Stimulated activated CD4-positive, alpha-beta T cell treated with anti-CD3 and anti-CD28 coated beads, Interleukin-1b, Interleukin-23, amount 100 ng/mL, for 24 hours (primary cell): ENCODE results near the gene ANKRD10.
"Not testable (repeated sequence)": the region's sequence is repeated elsewhere in the genome, so short reads cannot be mapped to it uniquely, and the experiment has no call there.

Source experiments
- DNase-seq, 4 experiments: peaks; one replicate each; pipeline ENCODE4 v3.0.0-alpha.2; 2020; ENCODE audit warnings: low read depth in 4 of 4, low spot score in 1 of 4

ANKRD10 gene

DNA sequence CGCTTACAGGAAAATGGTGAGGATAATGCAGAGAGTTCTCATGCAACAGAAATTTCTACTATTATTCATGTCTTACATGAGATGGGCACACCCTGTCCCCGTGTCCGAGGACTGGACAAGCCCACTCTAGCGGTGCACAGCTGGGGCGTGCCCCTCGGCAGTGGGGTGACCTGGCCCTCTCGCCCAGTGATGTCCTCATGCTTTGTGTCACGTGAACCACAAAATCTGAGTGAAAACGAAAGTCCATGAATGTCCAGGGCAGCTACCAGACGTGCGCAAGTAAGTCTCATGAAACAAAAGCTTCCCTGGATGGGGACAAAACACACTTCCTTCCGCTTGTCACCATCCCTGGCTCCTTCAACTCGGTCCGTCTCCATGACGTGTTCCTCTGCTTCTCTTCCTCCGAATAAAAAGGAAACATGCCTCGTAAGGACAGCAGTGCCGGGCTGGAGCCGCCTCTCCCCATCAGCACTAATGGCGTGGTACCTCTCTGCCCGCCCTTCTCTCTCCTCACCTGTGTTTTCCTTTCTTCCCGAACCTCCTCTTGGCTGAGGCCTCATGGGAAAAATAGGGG lies 45.6 kb downstream of the ANKRD10 start:
- no peak for DNase-seq

DNA sequence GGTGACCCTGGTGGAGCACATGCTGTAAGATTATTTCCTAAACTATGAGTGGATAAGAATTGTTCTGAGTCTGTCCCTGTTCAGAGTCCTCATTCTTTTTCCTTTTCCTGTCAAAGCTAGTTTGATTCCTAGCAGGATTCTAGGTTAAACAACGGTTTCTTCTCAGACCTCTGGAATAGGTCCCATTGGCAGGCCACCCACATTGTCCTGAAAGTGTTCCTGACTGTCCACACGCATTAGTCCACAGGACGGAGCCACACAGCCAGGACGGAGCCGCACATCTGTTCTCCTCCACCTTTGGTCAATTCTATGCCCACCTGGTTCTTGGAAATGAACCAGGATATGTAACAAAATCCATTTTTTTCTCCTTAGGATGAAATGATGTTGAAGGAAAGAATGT lies 46.1 kb downstream of the ANKRD10 start:
- no peak for DNase-seq

DNA sequence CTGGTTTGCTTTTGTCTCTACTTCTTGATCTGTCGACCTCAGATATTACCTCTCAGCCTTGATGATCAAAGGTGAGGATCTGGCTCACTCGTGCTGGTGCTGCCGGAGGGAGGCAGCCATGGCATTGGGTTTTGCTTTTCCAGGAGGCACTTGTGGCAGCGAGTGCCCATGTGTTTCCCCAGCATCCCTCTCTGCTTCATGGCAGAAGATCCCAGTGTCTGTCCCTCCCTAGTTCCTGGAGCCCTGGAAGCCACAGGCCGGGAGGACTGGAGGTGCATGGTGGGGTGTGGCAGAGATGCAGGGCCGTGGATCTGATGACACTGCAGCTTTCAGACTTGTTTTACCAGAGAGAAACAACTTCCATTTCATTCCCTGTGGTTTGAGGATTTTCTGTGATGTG lies 47.5 kb downstream of the ANKRD10 start:
- DNase-seq = no peak

DNA sequence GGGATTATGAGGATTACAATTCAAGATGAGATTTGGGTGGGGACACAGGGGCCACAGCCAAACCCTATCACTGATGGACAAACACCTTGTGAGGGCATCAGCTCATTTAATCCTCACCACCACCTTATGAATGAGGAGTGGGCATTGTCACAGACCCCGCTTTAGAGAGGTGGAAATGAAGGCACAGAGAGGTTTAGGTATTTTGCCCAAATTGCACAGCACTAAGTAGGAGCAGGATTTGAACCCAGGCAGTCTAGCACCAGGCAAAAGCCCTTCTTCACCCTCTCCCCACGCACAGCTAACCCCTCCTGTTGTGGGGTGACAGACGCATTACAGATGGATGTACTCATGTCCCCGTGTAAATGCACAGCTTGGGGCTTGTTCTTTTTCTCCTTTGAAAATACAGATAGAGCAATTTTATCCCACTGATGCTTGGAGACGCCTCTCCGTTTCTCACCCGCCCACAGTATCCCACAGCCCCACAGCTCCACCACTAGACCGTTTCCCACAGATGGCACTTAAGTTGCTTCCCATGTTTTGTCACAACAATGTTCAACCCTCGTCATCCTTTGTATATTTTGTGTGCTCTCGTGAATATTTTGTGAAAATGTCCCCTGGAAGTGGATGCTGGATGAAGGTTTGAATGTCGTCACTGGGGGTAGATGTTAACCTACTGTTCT lies 48.2 kb downstream of the ANKRD10 start:
- DNase-seq = no peak

DNA sequence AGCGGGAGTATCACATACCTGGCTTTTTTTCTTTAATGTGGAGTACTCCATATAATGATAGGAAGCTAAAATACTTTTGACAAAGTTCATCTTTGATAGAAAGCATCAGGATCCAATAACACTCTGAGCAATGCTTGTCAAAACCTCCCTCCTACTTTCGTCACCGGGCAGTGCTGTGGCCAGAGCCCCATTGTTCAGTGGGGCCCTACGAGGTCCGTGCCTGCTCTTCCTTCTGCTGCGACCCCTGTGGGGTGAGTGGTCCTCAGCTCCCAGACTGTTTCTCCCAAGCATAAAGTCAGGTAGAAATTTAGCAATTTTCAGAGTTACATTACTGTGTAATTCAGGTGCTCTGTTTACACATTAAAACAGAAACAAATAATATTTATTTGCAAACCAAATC lies 51.2 kb downstream of the ANKRD10 start:
- no peak for DNase-seq

DNA sequence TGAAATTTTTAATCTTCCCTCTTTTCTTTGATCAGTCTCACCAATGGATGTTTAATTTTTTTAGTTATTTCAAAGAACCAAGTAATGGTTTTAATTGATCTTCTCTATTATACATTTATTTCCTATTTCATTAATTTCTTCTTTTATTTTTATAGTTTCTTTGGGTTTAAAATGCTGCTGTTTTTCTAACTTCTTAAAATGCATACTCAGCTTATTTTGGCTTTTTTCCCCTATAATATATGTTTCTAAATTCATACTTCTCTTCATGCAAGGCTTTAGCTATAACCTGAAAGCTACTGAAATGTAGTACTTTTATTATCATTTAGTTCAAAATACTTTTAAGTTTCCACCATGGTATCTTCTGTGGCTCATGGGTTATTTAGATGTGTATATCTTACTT lies 53.9 kb downstream of the ANKRD10 start:
- no peak for DNase-seq

DNA sequence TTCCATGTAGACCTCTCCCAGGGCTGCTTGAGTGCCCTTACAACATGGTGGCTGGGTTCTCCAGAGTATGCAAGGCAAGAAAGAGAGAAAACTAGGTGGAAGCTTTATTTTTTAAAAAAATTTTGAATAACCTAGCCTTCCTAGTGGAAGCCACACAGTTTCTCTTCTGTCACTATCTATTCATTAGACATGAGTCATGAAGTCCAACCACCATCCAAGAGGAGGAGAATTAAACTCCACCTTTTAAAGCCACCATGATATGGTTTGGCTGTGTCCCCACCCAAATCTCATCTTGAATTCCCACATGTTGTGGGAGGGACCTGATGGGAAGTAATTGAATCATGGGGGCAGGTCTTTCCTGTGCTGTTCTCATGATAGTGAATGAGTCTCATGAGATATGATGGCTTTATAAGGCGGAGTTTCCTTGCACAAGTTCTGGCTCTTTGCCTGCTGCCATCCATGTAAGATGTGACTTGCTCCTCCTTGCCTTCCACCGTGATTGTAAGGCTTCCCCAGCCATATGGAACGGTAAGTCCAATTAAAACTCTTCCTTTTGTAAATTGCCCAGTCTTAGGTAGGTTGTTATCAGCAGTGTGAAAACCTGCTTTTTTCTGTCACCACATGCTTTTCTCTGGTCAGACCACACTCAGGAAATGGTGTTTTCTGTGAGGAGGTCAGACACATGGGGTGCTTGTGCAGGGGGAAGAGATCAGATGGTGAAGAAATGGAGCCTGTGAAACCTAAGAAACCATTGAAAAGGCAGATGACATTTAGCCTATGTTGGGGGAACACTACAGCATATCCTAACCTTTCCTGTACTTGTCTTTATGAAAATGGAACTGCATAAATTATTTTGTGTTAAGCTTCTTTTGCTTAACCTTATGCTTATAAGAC lies 57.7 kb downstream of the ANKRD10 start:
- no peak for DNase-seq

DNA sequence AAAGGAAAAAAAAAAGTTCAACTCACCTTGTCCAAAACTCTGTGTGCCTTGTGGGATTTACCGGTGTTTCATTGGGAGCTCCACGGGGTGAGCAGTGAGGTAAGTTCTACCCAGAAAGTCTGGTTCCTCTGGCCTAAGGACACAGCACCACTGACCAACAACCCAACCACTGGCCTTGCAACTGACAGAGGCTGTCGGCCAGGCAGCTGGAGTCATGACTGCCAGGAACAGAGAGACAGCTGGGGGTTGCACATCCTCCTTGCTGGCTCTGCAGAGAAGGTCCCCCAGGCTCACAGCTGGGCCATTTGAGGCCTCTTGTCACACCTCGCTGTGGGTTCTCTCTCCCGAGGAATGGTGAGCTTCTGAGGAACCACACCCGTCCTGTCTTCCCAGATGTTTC lies 59.5 kb downstream of the ANKRD10 start:
- no peak for DNase-seq

DNA sequence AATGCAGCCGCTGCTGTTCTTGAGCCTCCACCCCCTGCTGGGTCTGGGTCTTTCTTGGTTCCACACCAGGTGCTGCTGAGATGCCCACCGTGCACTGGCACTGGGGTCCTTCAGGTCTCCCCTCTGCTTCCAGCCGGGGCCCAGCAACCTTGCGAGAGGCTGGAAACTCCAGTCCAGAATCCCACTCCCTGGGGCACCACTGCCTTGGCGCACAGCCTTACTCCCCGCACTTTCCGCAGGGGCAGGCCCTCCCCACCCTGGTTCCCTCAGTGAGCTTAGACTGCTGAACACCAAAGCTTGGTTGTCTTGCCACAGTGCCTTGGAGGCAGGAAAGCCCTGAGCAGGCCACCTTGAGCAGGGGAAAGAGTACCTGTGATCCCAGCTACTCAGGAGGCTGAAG lies 60.0 kb downstream of the ANKRD10 start:
- DNase-seq = no peak

DNA sequence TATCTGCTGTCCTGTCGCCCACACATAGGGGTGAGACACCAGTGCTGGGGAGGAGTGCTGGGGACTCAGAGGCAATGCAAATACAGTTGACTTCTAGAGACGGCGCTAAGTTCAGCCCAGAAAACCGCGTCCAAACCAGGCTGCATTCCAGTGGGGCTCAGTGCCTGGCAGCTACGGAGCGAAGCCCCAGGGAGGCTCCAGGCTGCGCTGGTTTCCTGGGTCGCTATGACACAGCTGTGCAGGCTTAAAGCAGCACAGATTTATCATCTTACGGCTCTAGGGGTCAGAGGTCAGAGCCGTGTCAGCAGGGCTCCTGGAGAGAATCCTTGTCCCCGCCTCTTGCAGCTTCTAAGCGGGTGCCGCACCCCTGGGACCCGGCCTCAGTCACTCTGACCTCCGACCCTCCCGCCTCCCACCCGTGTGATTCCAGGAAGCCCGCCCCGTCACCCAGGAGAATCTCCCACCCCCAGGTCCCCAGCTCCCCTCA lies 61.6 kb downstream of the ANKRD10 start:
- no peak for DNase-seq

DNA sequence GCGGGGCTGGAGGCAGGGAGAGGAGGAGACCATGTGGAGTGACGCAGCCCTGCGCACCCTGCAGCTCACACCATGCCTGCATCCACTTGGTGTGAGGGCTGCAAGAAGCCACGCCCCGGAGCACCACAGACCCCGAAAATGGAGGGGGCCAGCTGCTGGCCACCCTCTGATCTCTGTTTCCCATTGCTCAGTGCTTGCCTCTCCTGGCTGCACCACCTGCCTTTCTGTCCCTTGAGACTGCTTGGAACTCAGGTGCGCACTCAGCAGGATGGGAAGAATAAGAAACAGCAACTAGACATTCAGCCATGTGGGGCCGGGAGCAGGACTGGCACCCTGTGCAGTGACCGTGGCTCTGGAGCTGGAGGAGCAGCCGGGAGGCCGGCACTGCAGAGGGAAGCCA lies 64.0 kb downstream of the ANKRD10 start:
- DNase-seq = no peak

DNA sequence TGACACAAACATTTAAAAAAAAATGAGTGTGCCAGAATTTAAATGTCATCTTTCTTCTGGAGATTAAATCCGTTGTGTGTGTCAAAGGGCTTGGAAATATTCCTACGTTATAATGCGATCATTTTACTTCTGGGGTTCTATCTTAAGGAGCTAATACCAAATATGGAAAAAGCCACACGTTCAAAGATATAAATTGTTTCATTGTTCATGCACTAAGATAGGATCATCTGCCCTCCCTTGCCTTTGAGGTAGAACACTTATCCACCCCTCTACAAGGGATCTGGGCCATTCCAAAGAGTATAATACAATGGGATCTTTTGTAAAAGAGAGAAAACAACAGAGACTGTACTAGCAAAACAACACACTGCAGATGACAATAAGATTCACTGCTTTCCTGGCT lies 64.9 kb downstream of the ANKRD10 start:
- DNase-seq = no peak

DNA sequence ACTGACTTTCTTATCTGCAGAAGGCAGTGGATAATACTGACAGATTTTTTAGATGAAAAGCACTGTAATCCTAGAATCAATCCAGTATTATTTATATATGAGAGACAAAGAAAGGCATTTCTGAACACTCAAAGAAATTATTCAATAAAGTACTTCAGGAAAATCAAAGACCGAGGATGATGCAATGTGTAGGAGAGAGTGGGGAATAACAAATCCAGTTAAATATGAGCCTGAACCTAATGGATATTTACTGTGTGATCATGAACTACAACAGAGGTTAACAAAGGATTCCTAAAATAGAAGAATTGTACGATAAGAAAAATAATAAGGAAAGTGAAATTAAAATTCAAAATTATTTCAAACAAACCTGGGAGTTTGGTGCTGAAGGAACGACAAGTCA lies 69.3 kb downstream of the ANKRD10 start:
- no peak for DNase-seq

DNA sequence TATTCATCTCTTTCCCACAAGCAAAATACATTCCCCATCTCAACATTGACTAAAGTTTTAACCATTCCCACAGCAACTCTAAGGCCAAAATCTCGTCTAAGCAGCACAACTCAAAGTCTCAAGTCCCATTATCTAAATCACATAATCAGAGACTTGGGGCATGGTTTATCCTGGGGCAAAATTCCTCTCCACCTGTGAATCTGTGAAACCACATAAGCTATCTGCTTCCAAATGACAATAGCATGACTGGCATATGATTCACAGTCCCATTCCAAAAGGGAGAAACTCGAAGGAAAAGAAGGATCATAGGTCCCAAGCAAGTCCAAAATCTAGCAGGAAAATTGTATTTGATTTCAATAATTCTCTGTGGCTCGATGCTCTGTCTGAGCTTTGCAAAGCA lies 73.0 kb downstream of the ANKRD10 start:
- no peak for DNase-seq

DNA sequence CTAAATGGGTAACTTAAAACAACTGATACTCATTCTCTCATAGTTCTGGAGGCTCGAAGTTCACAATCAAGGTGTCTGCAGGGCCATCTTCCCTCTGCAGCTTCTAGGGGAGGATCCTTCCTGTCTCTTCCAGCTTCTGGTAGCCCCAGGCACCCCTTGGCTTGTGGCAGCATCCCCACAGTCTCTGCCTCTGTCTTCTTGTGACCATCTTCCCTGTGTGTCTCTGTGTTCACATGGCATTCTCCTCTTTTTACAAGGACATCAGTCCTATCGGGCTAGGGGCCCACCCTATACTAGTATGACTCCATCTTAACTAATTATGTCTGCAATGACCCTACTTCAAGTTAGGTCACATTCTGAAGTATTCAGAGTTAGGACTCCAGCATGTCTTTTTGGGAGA lies 73.5 kb downstream of the ANKRD10 start:
- DNase-seq = no peak

DNA sequence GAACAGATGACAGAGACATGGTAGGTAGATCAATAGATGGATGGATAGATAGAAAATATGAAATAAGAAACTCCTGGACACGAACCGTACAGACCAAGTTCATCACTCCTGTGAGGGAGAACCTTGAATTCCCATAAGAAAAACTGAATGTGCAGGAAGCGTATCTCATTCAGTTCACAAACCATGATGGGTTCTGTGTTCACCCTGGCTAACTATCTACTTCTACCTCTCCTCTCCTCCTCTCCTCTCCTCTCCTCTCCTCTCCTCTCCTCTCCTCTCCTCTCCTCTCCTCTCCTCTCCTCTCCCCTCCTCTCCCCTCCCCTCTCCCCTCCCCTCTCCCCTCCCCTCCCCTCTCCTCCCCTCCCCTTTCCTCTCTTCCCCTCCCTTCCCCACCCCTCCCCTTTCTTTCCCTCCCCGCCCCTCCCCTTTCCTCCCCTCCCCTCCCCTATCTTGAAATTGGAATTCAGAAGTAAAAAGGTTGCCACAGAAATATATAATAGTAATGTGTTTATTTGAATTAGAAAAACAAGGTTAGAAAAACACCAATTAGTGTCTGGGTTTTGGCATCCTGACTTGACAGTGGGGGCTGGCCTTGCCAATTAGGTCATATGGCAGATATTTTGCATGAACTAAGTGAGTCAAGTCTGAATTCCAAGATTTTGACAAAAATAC lies 75.9 kb downstream of the ANKRD10 start:
- no peak for DNase-seq

DNA sequence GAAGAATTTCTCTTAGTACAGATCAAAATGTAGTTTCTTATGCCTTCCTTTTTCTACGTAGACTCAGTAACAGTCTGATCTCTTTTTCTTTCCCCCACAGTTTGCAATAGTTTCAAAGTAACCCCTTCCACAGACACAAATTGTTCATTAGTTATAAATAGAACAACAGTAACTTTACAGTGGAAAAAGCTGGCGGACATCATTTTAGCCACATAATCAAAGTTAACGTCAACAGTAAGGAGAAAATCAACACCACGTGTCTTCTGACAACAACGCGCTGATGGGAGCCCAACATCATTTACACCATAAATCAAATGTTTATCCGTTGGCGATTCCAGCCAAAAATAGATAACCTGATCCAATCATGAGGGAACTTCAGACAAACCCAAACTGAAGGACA lies 76.8 kb downstream of the ANKRD10 start:
- DNase-seq = no peak

DNA sequence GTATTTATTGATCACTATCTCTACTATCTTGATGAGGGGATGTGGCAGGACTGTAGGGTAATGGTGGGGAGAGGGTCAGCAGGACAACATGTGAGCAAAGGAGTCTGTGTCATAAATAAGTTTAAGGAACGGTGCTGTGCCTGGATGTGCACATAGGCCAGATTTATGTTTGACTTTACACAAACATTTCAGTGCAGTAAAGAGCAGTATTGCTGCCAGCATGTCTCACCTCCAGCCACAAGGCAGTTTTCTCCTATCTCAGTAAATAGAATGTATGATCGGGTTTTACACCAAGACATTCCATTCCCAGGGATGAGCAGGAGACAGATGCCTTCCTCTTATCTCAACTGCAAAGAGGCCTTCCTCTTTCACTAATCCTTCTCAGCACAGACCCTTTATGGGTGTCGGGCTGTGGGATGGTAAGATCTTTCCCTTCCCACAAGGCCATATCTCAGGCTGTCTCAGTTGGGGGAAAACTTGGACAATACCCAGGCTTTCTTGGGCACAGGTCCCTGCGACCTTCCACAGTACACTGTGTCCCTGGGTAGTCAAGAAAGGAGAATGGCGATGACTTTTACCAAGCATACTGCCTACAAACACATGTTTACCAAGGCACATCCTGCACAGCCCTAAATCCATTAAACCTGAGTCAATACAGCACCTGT lies 77.3 kb downstream of the ANKRD10 start:
- not testable (repeated sequence) for DNase-seq

DNA sequence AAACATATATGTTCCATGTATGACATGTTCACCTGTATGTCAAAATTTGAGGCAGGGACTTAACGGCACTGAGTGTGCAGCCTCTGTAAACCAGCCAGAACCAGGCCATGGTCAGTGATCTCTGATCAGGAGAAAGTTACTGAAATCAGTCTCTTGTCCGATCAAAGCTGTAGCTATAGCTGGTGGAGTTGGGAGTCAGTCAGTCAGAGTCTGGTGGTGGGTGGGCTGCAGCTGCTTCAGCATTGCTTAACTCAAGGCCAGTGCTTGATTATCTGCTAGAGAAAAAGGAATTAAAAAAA lies 78.3 kb downstream of the ANKRD10 start:
- no peak for DNase-seq

DNA sequence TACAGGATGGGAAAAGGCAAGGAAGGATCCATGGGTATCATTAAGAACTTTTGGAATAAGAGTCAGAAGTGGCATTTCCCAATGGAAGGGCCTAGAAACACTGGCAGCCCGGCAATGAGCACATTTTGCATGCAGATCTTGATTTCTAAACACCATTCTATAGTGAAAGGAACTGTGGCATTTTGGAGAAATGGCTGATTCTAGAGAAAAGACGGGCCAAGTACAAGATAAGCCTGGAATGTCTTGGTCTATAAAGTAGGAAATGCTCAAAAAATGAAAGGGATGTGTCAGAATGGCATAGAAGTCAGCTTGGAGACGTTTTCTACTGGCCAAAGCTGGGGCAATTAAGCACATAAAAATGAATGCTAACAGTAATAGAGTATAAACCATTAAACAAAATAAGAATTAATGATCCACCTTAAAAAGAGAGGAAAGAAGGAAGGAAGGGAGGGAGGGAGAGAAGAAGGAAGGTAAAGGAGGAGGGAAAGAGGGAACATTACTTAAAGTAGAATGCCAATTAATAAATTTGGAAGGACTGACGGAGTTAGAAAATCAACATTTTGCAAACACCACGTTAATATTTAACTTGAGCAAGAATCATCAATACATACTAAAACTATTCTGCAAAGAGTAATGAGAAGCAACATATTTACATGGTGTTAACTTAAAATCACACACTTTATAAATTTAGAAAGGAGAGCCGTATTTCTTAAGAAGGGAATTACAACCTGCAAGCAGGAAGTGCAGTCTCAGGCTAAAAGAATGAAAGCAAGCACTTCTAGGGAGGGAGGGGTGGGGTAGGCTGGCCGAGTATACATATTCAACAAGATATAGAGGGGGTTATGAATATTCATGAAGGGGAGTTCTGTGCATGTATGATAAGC lies 78.9 kb downstream of the ANKRD10 start:
- no peak for DNase-seq
